SU-DHL-6 (cell line): ENCODE measurements around the gene NUBP2.

ENCODE experiments used
- EZH2phosphoT487 ChIP-seq: fragments of 200-600 bp; sonication (generic), shearing (Covaris generic); conservative IDR thresholded peaks from 2 replicates; pipeline ENCODE4 v1.6.1; 2018; ENCODE audit warnings: mild to moderate bottlenecking, antibody characterized with exemption, low read length, moderate library complexity, mixed read lengths
- TF ChIP-seq, protein P1 (sequence below): fragments of 200-600 bp; sonication (generic); IDR thresholded peaks from one replicate; pipeline ENCODE4 v1.5.1; 2017; ENCODE audit warnings: antibody characterized with exemption, mild to moderate bottlenecking, low read length, moderate library complexity; ENCODE audit not compliant: insufficient read depth, poor library complexity, severe bottlenecking

DNA sequence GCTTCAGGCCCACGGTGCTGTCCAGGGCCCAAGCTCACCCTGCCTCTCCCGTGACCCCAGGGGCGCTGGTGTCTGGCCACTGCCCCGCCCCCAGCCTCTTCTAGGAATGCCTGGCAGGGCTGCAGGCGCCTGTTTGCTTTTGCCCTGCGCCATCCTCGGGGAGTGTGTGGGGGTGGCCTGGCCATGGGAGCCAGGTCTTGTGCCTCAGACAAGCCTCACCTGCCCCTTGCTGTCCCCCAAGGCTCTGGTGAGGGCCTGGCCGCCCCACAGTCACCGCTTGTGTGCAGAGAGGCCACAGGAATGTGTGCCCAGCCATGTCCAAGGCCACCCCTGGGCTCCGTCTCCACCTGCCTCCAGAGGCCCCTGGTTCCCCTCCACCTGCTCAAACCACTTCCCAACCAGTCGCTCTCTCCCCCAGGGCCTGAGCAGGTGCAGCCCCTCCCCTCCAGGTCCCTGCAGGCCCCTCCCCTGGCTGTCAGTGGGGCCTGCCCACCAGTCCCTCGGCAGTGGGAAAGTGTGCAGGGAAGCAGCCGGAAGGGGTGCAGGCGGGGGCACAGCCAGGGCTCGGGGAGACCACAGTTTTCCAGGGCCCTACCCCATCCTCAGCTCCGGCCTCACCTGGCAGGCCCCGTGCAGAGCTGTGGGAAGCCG is 11.6 kb downstream of the NUBP2 start:
- no peak for TF ChIP-seq EZH2phosphoT487
- TF ChIP-seq, protein P1, sequence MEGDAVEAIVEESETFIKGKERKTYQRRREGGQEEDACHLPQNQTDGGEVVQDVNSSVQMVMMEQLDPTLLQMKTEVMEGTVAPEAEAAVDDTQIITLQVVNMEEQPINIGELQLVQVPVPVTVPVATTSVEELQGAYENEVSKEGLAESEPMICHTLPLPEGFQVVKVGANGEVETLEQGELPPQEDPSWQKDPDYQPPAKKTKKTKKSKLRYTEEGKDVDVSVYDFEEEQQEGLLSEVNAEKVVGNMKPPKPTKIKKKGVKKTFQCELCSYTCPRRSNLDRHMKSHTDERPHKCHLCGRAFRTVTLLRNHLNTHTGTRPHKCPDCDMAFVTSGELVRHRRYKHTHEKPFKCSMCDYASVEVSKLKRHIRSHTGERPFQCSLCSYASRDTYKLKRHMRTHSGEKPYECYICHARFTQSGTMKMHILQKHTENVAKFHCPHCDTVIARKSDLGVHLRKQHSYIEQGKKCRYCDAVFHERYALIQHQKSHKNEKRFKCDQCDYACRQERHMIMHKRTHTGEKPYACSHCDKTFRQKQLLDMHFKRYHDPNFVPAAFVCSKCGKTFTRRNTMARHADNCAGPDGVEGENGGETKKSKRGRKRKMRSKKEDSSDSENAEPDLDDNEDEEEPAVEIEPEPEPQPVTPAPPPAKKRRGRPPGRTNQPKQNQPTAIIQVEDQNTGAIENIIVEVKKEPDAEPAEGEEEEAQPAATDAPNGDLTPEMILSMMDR, result no peak
